Hepatocyte (in vitro differentiated cells): ENCODE data around the gene SLC15A3.

Experiments
- CTCF ChIP-seq: fragments of 200-600 bp; sonication (generic); IDR thresholded peaks from 2 replicates; pipeline ENCODE4 v1.5.1; 2016; ENCODE audit warnings: antibody characterized with exemption, mild to moderate bottlenecking; ENCODE audit not compliant: poor library complexity
- EZH2 ChIP-seq: fragments of 200-600 bp; sonication (generic); IDR thresholded peaks from 2 replicates; pipeline ENCODE4 v1.6.1; 2016; ENCODE audit warnings: antibody characterized with exemption, mild to moderate bottlenecking, borderline replicate concordance

DNA sequence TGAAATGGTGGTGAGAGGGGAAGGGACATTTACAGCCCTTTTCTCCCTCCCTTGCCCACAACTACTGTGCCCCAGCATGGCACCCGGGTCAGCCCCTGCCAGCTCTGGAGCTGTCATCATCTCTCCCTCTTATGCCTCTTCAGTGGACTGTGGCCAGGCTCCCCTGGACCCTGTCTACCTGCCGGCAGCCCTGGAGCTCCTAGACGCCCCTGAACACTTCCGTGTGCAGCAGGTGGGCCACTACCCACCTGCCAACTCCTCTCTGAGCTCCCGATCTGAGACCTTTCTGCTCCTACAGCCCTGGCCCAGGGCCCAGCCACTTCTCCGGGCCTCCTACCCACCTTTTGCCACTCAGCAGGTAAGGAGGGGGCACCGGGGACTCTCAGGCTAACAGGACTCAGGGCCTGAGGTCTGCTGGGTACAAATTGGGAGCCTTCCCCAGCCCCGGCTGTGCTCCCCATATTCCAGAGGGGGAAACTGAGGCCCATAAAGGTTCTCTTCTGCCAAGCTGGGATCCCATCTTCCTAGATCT is 24.8 kb downstream of the SLC15A3 start:
- TF ChIP-seq CTCF (no peak), EZH2 (no peak)
